Right lobe of liver (tissue), 4 donors: Measurements from ENCODE around the gene HES3.

Source experiments
- CTCF ChIP-seq, 4 donors: fragments of 200-600 bp in 3 of 4; fragments of 450-650 bp in 1 of 4; IDR thresholded peaks; one replicate each; pipeline versions ENCODE4 v1.5.1 to v1.8.0; 2016 to 2022; ENCODE audit warnings: antibody characterized with exemption in 4 of 4, mild to moderate bottlenecking in 2 of 4
- POLR2A ChIP-seq: fragments of 450-650 bp; IDR thresholded peaks from one replicate; pipeline ENCODE4 v1.6.1; 2017; ENCODE audit warnings: antibody characterized with exemption, mild to moderate bottlenecking
- donor health status: DM: no; HTN: no; CAD: no.
- donor health status: DM: no; HTN: no; CAD: no.
- donor health status: DM: no; HTN: yes; CAD: no.

GRCh38 chr1:6244401-6245049 lies 546 bp downstream of the HES3 start:
- TF ChIP-seq CTCF (IDR thresholded peaks at IDR 0.05) (no peak), POLR2A (no peak)
